NCI-H82 (cell line): ENCODE results near the gene HNRNPUL1.
"Not testable (repeated sequence)": the region's sequence is repeated elsewhere in the genome, so short reads cannot be mapped to it uniquely, and the experiment has no call there.

ENCODE experiments used
- DNase-seq: peaks from one replicate; lab custom pipeline; 2025; lab: John Stamatoyannopoulos, UW

Gene HNRNPUL1

GRCh38 chr19:41325947-41326706 lies 62.0 kb downstream of the HNRNPUL1 start:
- no peak for DNase-seq

- no peak for DNase-seq
Measured at GRCh38 chr19:41327076-41327575, 63.0 kb downstream of the HNRNPUL1 start.

DNA sequence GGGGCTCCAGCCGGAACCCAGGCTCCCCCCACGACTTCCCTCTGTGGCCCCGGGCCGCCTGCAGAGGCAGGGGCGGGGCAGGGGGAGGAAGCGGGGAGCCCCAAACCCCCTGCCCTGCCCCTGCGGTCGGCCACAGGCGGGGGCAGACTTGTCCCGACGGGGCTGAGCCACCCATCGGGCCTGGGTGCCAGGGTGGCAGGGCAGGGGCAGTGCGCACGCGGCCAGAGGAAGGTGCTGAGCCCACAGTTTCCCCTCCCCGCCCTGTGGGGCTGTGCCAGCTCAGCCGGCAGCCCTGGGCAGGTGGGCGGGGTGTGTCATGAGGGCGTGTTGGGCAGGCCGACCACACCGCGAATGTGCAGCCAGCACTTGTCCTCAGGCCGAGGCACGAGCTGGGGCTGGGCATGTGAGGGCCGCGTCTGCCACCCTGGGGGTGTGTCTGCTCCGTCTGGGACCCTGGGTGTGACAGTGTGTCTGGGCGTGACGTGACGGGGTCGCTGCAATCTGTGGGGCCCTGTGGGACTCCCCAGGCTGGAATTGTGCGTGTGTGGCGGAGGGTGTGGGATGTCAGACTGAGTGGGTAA lies 63.5 kb downstream of the HNRNPUL1 start:
- no peak for DNase-seq

DNA sequence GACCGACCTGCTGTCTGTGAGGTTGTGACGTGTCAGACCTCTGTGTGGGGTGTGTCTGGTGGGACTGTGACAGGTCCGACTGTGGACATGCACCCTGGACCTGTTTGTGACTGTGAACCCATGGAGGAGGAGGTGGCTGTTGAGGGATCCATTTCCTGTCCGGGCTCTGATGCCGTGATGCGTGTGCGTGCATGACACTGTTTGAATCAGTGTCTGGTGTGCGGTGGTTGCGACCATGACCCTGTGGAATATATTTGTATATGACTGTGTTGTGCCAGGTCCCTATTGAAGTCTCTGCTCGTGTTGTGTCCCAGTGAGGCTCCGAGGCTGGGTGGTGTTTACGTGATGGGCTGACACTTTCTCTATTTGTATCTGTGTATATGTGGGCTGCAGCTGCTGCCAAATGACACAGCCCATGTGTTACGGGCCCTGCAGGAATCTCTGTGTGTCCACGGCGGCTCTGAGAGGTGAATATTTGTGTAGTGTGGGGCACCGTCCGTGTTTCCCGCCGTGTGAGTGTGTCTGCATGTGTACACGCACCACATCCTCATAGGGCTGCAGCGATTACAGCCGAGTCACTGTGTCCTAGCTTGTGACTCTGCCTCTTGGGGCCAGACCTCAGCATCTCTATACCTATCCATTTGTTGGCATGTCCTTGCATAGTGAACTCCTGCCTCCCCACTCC lies 64.1 kb downstream of the HNRNPUL1 start:
- no peak for DNase-seq

DNA sequence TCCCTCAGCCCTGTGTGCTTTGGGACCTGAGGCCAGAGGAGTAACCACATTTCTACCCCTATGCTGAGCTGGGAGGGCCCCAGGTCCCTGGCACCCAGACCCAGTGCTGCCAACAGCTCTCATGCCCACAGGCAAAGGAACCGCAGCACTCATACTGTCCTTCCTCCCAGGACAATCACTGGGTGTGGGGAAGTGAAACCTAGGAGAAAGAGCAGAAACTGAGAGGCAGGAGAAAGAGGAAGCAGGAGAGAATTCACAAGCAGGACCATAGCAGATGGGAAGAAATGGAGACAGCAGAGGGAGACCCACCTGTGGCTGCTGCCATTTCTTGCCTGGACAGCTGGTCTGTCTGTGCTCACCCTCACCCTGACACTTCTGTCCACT lies 64.7 kb downstream of the HNRNPUL1 start:
- no peak for DNase-seq

- no peak for DNase-seq
Measured at GRCh38 chr19:41330481-41330880, 66.3 kb downstream of the HNRNPUL1 start.

- peak; percentile 43 for DNase-seq
Measured at GRCh38 chr19:41330946-41331678, 66.9 kb downstream of the HNRNPUL1 start.

GRCh38 chr19:41332000-41332399 lies 67.8 kb downstream of the HNRNPUL1 start:
- no peak for DNase-seq

DNA sequence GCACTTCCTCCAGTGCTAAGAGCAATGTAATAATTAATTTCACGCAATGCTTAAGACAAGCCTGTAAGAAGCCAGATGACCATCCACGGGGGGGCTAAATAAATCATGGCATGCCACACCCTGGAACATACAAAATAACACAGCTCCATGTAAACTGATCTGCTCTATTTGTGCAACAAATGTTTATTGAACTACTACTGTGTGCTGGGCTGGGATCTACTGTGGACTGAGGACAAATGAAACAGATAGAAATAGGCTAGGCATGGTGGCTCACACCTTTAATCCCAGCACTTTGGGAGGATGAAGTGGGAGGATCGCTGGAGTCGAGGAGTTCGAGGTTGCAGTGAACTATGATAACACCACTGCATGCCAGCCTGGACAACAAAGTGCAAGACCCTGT lies 68.3 kb downstream of the HNRNPUL1 start:
- DNase-seq: no peak

GRCh38 chr19:41334793-41335192 lies 70.6 kb downstream of the HNRNPUL1 start:
- DNase-seq: no peak

DNA sequence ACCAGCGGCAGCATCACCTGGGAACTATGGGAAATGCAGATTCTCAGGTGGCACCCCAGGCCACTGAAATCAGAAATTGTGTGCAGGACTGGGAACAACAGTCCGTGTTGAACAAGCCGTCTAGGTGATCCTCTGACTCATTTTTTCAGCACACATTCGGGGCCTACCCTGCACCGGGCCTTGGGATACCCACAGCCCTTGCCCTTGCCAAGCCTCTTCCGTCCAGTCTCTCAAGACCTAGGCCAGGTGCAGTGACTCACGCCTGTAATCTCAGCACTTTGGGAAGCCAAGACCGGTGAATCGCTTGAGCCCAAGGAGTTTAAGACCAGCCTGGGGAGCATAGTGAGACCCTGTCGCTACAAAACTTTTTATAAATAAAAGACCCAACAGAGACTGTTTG lies 71.3 kb downstream of the HNRNPUL1 start:
- no peak for DNase-seq

DNA sequence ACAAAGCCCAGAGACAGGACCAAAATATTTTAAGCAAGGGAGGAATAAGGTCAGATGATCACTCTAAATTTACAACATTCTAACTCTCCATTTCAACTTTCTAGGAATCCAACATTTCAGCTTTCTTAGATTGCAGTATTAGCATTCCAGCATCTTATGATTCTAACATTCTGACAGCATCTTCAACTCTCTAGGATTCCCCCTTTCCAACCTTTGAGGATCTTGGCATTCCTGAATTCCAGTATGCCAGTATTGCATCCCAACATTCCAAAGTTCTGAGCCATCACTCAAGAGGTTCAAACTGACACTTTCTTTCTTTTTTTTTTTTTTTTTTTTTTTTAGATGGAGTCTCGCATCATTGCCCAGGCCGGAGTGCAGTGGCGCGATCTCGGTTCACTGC lies 75.8 kb downstream of the HNRNPUL1 start:
- DNase-seq: no peak

GRCh38 chr19:41341669-41342490 lies 77.7 kb downstream of the HNRNPUL1 start:
- DNase-seq: no peak

GRCh38 chr19:41344162-41344561 lies 80.0 kb downstream of the HNRNPUL1 start:
- DNase-seq: no peak

GRCh38 chr19:41346916-41347315 lies 82.7 kb downstream of the HNRNPUL1 start:
- not testable (repeated sequence) for DNase-seq

DNA sequence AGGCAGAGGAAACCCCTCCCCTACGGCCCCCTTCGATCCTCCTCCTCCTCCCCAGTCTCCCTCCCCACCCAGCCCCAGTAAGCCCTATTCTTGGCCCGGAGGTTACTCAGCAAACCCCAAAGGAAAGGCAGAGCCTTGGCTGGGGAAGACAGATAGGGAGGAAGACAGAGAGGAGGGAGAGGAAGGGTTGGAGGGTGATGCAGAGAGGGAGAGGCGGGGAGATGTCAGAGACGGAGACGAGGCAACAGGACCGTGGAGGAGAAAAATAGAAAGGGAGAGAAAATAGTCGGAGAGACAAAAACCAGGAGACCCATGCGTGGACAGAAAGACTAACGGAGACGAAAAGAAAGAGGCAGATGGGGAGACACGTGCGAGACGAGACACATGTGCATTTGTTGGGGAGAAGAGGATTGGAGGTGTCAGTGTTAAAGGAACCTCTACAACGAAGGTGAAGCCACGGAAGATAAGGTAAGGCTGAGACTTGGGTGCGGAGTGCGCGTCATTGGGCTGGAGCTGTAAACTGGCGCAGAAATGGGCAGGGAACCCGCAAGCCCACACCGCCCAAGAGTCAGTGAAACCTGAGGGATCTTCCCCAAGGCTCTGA lies 86.7 kb downstream of the HNRNPUL1 start:
- DNase-seq: peak; percentile 26

DNA sequence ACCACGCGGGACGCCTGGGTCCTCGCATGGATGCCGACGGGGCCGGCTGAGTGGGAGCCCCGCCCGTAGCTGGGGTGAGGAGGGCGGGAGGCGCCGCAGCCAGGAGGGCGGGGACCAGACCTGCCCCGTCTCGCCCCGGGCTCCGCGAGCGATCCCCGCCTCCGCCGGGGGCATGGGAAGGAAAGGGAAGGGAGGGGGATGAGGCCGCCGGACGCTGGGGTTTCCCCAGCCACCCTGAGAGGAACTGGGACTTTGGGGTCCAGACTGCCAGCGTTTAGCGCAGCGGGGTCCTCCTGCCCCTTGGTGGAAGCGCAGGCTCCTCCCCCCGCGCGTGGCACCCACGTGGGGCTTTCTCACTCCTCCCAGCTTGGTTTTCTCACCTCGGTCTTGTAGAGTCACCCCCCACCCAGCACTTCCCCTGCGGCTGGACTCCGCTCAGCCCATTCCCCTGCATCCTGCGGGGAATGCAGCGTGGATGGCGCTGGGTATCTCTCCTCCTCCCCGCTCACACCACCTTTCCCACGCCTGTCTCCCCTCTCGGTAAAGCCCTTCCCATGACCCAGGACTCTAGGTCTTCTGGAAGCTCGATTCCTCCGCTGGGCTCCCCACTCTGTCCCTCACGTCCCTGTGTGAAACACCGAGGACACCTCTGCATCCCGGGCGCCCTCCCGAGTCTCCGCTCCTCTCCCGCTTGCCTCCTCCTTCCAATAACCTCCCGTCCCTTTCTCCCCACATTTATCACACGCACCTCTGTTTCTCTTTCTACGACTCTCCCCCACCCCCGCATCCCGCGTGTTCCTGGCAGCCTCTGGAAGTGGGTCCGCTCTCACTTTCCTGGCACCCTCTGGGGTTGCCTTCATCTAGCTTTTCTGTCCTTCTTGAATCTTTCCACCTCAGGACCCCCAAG lies 87.4 kb downstream of the HNRNPUL1 start:
- peak; percentile 67 for DNase-seq

DNA sequence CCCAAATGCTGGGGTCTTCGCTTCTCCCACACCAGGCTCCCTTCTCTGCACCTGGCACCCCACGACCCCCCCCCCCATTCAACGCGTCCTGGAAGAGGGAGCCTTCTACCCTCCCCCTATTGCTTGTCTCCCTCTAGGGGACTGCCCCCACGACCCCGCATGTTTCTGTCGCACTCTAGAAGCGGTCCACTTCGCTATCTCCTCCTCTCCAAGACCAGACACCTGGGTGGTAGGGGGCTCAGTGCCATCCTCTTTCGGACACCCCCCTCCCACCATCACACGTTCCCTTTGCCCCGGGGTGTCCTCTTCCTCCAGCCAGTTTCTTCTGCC lies 88.1 kb downstream of the HNRNPUL1 start:
- DNase-seq: no peak

DNA sequence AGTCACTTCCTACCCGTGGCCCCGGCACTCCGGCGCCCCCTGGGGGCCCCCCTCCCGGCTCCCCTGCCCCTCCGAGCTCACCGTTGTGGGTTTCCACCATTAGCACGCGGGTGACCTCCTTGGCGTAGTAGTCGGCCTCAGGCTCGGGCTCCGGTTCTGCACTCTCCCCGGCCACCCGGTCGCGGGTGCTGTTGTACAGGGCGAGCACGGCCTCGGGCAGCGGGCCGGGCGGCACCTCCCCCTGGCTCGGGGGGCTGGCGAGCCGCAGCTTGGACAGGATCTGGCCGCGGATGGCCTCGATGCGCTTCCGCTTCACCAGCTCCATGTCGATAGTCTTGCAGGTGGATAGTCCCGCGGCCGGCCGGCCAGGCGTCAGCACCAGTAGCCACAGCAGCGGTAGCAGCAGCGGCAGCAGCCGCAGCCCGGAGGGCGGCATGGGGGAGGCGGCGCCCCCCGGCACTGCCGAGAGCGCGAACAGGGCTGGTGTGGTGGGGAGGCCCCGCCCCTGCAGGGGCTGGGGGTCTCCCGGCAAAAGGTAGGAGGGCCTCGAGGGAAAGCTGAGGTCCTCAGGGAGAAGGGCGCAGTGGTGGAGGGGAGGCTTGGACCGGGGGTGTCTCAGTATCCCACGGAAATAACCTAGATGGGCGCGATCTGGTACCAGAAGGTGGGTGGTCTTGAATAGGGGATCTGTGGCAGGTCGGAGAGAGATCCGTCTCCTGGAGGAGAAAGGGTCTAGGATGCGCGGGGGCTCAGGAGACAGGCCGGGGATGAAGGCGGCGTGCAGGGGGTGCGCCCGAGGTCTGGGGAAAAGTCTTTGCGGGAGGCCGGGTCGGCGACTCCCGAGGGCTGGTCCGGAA lies 88.7 kb downstream of the HNRNPUL1 start:
- peak; percentile 73 for DNase-seq
